H7 (cell line): Measurements from ENCODE around the gene RANBP1. TPM values are rescaled to one million over a fixed set of nuclear protein-coding genes. Genes with fewer than 3 reads are reported as not detected.

ENCODE experiments used
- DNase-seq: peaks from one replicate; pipeline ENCODE4 v3.0.0; 2012
- H3K27me3 ChIP-seq: 2 replicates; pipeline ENCODE4 v1.6.0; 2011; ENCODE audit warnings: mild to moderate bottlenecking, low read length; ENCODE audit not compliant: control insufficient read depth, insufficient read depth
- H3K36me3 ChIP-seq: replicated peaks from 2 replicates; pipeline ENCODE4 v1.5.1; 2011; ENCODE audit warnings: low read length; ENCODE audit not compliant: control insufficient read depth, insufficient read depth
- H3K4me3 ChIP-seq: 2 replicates; pipeline ENCODE4 v1.5.1; 2011; ENCODE audit warnings: low read depth, mild to moderate bottlenecking, control low read depth, low read length, moderate library complexity; ENCODE audit not compliant: insufficient read depth
- total RNA-seq: library from RNA; depleted of rRNA; stranded (reverse); fragments of >200 nt; shearing (Covaris generic); gene quantifications from 2 replicates; pipeline ENCODE4 v1.2.3, GENCODE V29; 2014

Gene RANBP1
- total RNA-seq, 1 experiment from 2014 or later, result 664 TPM

DNA sequence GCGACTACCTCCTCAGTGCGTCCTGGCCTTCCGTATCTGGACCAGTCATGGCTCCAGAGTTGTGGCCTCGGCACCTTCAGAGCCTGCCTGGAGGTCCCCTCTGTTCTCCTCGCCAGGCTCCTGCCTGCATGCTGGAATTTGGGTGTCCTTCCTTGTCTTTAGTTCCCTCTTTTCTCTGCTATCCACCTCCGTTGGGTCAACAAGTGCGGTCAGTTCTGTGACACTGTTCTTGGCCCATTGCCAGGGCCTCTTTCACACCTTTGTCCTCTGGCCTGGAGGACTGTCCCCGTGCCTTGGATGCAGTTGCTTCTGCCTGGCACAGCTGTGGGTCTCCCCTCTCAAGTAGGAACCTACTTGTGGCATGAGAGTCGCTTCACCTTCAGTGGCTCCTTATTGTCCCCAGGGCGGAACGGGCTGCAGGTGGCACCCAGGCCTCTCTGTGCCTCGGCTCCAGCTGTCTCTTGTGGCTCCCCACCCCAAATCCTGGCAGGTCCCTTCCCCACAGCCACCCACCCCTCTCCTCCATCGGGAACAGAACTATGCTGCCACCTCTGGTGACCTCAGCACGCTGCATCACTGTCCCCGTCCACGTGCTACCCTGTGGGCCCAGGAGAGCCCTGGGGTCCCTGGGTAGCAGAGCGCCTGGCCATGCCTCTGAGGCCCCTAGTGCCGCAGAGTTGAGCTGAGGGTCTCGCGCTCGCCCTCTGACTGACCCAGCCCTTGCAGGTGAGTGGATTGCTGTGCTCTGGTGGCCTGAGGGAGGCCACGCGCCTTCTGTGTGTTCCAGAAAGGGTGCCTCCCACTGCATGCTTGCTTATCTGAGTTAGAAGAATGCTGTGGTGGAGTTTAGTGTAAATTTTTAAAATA is 31.1 kb upstream of the RANBP1 start:
- H3K4me3 ChIP-seq, result no peak overlapping the region
- DNase-seq, result peak; percentile 95

DNA sequence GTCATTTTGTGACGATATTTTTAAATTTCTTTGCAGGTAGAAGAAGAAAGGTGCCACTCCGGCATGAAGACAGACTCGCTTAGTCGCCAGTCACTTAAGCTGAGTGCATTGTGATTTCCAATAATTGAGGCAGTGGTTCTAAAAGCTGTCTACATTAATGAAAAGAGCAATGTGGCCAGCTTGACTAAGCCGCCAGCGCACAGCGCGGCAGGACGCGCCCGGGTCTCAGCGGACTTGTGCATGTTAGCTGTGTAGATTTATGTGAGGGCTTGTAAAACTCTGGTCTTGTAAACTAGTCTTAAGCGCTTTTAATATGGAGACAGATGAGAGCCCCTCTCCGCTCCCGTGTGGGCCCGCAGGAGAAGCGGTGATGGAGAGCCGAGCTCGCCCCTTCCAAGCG is 30.3 kb upstream of the RANBP1 start:
- Histone ChIP-seq H3K27me3 (no peaks in the 10 kb centered on the region), H3K4me3 (no peak overlapping the region), H3K36me3 (peaks cover 47% of the 10 kb centered on the region)
- no peak for DNase-seq

More for the DNA sequence above, 31.1 kb upstream of the RANBP1 start:
- H3K36me3 ChIP-seq, result peaks cover 38% of the 10 kb centered on the region
- no peaks in the 10 kb centered on the region for H3K27me3 ChIP-seq

DNA sequence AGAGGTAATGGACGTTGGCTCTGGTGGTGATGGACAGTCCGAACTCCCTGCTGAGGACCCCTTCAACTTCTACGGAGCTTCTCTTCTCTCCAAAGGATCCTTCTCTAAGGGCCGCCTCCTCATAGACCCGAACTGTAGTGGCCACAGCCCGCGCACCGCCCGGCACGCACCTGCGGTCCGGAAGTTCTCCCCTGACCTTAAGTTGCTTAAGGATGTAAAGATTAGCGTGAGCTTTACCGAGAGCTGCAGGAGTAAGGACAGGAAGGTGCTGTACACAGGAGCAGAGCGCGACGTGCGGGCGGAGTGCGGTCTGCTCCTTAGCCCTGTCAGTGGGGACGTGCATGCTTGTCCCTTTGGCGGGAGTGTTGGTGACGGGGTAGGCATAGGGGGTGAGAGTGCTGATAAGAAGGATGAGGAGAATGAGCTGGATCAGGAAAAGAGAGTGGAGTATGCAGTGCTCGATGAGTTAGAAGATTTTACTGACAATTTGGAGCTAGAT is 29.8 kb upstream of the RANBP1 start:
- Histone ChIP-seq H3K4me3 (no peak overlapping the region), H3K36me3 (peaks cover 51% of the 10 kb centered on the region), H3K27me3 (no peaks in the 10 kb centered on the region)
- DNase-seq, result no peak

DNA sequence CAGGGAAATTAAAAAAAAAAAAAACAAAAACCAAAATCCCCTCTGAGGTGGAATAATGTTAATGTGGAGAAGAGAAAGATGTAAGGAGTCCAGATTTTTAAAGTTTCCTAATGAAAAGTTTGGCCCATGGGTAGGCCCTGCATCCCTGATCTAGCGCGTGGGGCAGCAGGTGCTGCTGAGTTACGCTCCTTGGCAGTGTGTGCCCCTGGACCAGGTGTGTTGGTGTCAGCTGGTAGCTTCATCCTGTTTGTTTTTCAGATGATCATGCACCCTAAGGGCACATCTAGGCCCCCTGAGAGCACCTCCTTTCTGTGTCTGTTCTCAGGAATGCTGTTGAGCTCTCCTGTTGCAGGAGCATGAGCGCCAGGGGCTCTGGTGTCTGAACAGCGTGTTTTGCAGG is 29.1 kb upstream of the RANBP1 start:
- DNase-seq, result no peak
- Histone ChIP-seq H3K4me3 (no peak overlapping the region), H3K36me3 (peaks cover 57% of the 10 kb centered on the region), H3K27me3 (no peaks in the 10 kb centered on the region)

DNA sequence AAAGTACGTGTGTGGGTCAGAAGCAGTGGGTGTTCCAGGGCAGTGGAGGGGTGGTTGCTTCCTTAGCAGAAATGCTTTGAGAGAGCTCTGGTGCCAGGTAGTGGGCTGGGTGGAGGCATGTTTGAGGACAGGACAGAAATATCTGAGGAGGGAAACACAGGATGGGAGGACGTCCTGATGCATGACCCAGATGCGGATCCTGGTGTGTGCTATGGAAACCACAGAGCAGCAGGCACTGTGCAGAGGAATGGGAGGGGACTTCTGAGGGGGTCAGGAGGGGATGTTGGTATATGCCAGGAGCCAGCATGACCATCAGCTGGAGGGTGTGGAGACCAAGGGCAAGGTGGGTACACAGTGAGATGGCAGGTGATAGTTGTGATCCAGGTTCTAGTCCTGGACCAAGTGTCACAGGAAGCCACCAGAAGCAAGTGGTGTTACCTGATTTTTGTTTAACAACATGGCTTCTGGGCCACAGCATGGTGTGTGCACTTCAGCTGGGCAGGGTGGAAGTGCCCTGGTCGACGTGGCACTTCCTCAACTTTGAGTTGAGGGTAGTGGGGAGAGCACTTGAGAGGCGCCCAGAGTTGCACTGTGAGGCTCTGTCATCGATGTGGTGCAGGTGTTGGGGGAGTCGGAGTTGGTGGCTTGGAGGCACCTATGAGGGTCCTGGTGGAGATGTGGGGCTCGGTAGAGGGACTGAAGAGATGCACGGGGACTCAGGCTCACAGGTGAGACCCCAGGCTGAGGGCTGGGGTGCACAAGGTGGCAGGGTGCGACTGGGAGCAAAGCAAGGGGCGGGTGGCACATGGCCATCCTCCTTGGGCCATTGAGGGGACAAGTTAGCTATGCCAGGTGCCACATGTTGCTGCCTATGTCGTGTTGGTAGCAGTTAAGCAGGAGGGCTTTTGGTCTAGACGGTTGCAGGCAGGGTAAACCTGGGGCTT is 28.3 kb upstream of the RANBP1 start:
- Histone ChIP-seq H3K4me3 (no peak overlapping the region), H3K27me3 (no peaks in the 10 kb centered on the region), H3K36me3 (peaks cover 64% of the 10 kb centered on the region)
- no peak for DNase-seq

DNA sequence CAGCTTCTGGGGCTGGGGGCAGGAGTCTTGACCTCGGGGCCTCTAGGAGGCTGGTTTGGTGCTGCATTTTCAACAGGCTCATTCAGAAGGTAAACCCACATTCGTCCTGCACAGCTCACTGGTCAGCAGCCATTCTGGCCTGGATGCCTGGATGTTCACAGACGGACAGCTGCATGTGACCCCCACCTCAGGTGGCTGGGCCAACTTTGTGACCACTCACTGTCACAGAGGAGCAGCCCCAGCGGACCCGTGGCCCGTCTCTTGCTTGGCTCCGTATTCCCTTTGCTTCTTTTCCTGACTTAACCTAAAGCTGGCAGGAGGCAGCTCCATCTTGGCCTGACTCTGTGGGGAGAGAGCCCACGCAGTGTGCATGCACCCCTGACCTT is 27.6 kb upstream of the RANBP1 start:
- Histone ChIP-seq H3K36me3 (peaks cover 66% of the 10 kb centered on the region), H3K4me3 (no peak overlapping the region)

DNA sequence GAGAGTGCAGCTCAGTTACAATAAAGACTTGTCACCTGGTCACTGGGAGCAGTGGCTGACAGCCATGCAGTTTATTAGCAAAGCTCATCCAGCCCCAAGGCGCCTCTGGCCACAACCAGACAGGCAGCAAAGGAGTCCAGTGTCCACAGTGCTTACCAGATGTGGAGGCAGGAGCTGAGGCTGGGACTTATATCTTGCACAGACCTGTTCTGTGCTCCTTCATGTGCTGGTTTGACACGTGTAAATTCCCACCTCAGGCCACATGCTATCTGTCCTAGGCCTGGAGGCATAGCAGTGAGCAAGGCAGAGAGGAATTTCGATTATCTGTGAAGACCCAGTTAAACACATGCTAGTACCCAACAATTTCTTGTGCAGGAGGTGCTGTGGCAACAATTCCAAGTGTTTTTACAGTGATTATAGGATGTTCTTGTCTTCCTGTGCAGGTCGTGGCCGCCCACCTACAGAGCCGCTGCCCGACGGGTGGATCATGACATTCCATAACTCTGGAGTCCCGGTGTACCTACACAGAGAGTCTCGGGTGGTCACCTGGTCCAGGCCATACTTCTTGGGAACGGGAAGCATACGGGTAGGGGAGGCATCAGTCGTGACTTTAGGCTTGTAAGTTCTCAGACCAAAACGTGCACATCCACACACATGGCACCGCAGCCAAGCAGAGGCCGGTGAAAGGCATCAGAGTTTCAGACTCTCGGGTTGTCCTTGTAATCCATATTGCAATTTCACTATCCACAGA is 26.5 kb upstream of the RANBP1 start:
- Histone ChIP-seq H3K4me3 (no peak overlapping the region), H3K27me3 (no peaks in the 10 kb centered on the region), H3K36me3 (peaks cover 78% of the 10 kb centered on the region)
- no peak for DNase-seq

More for the DNA sequence above, 27.6 kb upstream of the RANBP1 start:
- H3K27me3 ChIP-seq, result no peaks in the 10 kb centered on the region
- no peak for DNase-seq

DNA sequence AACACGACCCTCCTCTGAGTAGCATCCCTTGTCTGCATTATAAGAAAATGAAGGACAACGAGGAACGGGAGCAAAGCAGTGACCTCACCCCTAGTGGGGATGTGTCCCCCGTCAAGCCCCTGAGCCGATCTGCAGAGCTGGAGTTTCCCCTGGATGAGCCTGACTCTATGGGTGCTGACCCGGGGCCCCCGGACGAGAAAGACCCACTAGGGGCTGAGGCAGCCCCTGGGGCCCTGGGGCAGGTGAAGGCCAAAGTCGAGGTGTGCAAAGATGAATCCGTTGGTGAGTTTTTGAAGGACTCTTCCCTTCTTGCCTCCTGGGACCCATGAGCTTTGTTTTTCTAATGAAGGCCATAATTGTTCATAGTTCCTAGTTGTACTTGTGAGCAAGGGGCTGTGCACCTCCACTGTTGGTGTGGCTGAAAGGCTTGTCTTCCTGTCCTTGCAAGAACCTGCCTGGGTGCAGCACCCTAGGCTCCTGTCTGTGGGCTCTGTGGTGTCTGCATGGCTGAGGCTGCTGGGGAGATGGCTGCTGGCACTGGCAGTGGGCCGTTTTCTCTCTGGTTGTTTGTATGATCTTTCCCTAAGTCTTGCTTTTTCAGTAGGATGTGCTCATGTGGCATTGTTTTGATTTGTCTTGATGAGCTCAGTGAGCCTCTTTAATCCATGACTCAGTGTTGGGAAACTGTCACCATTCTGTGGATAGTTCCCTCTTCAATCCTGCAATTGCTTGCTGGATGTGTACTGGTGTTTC is 25.8 kb upstream of the RANBP1 start:
- H3K36me3 ChIP-seq, result peaks cover 84% of the 10 kb centered on the region
- H3K27me3 ChIP-seq, result no peaks in the 10 kb centered on the region
- H3K4me3 ChIP-seq, result no peak overlapping the region
- DNase-seq, result no peak

DNA sequence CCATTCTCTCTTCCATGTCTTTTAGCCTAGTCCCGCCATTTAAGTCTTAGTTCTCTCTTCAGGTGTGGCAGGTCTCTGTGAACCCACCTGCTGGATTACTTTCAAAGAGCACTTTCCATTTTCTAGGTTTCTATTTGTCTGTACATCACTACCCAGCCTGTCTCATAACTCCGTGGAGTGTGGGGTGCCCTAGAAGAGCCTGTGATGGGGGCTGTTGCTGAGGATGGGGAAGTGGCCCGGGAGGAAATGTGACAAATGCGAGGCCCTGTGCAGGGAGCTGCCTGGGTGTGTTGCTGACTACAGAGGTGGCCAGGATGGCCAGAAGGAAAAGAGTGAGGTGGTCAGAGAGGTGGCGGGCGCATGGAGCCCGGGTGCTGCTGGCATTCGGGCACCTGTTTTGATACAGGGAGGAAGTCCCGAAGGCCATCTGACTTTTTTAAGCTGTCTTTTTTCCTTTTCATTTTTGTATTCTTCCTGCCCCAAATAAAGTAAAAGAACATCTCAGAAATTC is 25.1 kb upstream of the RANBP1 start:
- H3K36me3 ChIP-seq, result peaks cover 86% of the 10 kb centered on the region
- H3K4me3 ChIP-seq, result no peak overlapping the region

DNA sequence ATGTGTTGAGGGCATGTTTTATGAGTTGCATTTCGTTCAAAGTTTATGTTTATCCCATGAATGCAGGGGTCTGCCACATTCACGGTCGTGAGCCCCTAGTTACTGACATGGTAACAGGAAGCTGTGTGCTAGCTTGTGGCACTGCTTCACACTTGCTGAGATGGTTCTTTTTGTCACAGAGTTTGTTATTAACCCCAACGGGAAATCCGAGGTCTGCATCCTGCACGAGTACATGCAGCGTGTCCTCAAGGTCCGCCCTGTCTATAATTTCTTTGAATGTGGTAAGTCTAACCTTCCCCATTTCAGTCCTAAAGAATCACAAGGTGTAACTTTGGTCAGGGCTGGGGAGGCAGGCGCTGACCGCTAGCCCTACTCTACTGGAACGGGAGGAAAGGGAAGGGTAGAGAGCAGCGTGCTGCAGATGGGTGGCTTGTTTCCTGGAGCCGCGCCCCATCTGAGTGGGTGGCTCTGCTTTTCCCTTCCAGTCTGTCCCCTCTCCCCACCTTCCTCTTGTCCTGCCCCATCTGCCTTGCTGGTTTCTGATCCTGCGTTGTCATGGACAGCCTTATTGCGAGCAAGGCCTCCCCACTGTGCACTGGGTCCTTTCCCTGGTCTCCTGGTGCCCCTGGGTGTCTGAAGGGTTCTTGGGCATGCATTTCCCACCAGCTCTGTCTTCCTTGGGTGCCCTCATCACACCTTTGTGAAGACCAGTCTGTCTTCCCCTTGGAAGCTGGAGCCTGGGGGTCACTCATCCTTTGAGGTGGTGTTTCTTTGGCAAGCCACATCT is 24.0 kb upstream of the RANBP1 start:
- H3K36me3 ChIP-seq, result peaks cover 84% of the 10 kb centered on the region
- no peaks in the 10 kb centered on the region for H3K27me3 ChIP-seq
- no peak for DNase-seq
- H3K4me3 ChIP-seq, result no peak overlapping the region

More for the DNA sequence above, 25.1 kb upstream of the RANBP1 start:
- DNase-seq, result no peak
- no peaks in the 10 kb centered on the region for H3K27me3 ChIP-seq

DNA sequence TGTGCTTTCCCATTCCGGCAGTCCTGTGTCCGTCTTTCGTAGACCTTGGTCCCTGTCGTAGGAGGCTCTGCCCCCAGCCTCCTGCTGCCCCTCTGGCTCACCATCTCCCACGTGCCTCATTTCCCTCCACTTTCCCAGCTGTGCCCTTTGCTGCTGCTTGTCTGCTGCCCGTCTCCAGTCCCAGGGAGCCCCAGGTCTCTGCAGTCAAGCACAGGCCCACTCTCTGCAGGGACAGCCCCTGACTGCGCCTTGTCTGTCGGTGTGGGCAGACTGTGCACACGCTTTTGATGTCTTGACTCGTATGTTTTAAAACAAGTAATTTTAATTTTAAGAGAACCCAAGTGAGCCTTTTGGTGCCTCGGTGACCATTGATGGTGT is 23.4 kb upstream of the RANBP1 start:
- H3K4me3 ChIP-seq, result no peak overlapping the region
- H3K27me3 ChIP-seq, result no peaks in the 10 kb centered on the region
- DNase-seq, result no peak
- H3K36me3 ChIP-seq, result peaks cover 79% of the 10 kb centered on the region

DNA sequence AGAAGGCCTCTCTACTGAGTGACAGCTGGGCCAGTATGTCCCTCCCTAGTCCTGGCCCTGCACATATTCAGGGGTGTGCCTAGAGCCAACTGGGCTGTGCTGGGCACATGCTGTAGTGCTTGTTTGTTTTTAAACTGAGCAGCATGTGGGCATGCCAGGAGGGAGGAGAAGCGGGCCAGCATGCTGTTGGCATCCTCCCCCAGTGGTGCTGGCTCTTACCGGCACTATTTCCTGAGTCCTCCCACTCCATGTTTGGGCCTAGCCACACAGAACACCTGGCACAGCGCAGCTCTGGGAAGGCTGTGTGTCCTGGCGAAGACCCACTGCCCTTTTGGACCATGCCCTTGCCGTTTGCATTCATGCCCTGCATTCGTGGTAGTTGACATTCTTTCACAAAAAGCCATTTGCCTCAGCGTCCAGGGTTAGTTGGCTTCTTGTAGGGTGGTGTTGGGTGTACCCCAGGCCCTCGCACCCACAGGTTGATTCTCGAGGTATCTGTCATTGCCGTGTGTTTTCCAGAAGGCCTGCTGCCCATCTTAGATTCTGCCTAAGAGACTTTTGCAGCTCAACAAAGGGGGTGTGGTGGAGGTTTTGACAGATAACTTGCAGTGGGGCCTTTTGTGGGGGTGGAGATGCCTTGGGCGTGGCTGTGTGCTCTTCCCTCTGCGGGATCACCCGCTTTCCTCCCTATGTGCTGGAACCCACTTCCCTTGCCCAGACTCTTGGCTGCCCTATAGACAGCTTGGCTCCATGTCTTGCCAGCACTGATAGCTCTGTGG is 22.3 kb upstream of the RANBP1 start:
- H3K4me3 ChIP-seq, result no peak overlapping the region
- H3K27me3 ChIP-seq, result no peaks in the 10 kb centered on the region
- peaks cover 71% of the 10 kb centered on the region for H3K36me3 ChIP-seq
- DNase-seq, result no peak
